22Rv1 (cell line): ENCODE data around the gene CAMK1D.

Experiments
- ZFX ChIP-seq: fragments of 450-650 bp; IDR thresholded peaks from 2 replicates; pipeline ENCODE4 v1.6.1; 2017; ENCODE audit warnings: antibody characterized with exemption, borderline replicate concordance
- TF ChIP-seq, protein P1 (sequence below): fragments of 450-650 bp; IDR thresholded peaks from 2 replicates; pipeline ENCODE4 v1.5.1; 2017; ENCODE audit warnings: mild to moderate bottlenecking

DNA sequence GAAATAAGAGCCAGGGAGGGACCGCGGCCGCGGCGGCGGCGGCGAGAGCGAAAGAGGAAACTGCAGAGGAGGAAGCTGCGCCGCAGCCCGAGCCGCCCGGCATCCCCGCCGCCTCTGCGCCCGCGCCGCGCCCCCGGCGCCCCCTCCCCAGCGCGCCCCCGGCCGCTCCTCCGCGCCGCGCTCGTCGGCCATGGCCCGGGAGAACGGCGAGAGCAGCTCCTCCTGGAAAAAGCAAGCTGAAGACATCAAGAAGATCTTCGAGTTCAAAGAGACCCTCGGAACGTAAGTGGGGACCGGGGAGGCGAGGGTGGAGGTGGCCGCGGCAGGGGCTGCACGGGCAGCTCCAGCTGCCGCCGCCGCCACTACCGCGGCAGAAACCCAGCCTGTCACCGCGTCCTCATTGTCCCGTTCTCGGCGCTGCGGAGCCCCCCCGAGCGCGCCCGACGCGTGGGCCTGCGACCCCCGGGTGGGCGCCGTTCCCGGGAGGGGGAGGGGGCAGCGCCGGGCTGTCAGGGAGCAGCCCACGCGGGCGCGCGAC lies 351 bp downstream of the CAMK1D start:
- TF ChIP-seq, protein P1, sequence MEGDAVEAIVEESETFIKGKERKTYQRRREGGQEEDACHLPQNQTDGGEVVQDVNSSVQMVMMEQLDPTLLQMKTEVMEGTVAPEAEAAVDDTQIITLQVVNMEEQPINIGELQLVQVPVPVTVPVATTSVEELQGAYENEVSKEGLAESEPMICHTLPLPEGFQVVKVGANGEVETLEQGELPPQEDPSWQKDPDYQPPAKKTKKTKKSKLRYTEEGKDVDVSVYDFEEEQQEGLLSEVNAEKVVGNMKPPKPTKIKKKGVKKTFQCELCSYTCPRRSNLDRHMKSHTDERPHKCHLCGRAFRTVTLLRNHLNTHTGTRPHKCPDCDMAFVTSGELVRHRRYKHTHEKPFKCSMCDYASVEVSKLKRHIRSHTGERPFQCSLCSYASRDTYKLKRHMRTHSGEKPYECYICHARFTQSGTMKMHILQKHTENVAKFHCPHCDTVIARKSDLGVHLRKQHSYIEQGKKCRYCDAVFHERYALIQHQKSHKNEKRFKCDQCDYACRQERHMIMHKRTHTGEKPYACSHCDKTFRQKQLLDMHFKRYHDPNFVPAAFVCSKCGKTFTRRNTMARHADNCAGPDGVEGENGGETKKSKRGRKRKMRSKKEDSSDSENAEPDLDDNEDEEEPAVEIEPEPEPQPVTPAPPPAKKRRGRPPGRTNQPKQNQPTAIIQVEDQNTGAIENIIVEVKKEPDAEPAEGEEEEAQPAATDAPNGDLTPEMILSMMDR, result no peak
- no peak for TF ChIP-seq ZFX
